HepG2 (cell line): Measurements from ENCODE around the gene LMNA. TPM values are rescaled to one million over a fixed set of nuclear protein-coding genes. Genes with fewer than 3 reads are reported as not detected.

Experiments used
- ATF7-NPFF ChIP-seq: sonication (generic); formaldehyde crosslinking; IDR thresholded peaks from 2 replicates; pipeline ENCODE4 v1.8.1; 2023; ENCODE audit warnings: mild to moderate bottlenecking, low read depth, missing genetic modification reagents, moderate library complexity
- ATRX ChIP-seq: sonication (generic); formaldehyde crosslinking; IDR thresholded peaks from 2 replicates; pipeline ENCODE4 v1.4.0; 2020; ENCODE audit warnings: missing genetic modification reagents, borderline replicate concordance
- CBX1 ChIP-seq: IDR thresholded peaks from one replicate; pipeline ENCODE4 v1.6.1; 2016; ENCODE audit warnings: antibody characterized with exemption, low read depth
- DMAP1 ChIP-seq: IDR thresholded peaks from 2 replicates; pipeline ENCODE4 v1.6.1; 2016
- ELF1 ChIP-seq: sonication (generic); formaldehyde crosslinking; IDR thresholded peaks from 2 replicates; pipeline ENCODE4 v1.4.0; 2020; ENCODE audit warnings: missing genetic modification reagents
- GLI4 ChIP-seq: sonication (generic); formaldehyde crosslinking; IDR thresholded peaks from 2 replicates; pipeline ENCODE4 v1.5.1; 2020; ENCODE audit warnings: missing genetic modification reagents, mild to moderate bottlenecking, moderate library complexity, borderline replicate concordance
- GZF1 ChIP-seq: sonication (generic); formaldehyde crosslinking; IDR thresholded peaks from 2 replicates; pipeline ENCODE4 v1.5.1; 2020; ENCODE audit warnings: mild to moderate bottlenecking, missing genetic modification reagents
- HOXA3 ChIP-seq: sonication (generic); formaldehyde crosslinking; IDR thresholded peaks from 2 replicates; pipeline ENCODE4 v1.5.0; 2020; ENCODE audit warnings: missing genetic modification reagents
- ISL2 ChIP-seq: sonication (generic); formaldehyde crosslinking; IDR thresholded peaks from 2 replicates; pipeline ENCODE4 v1.5.0; 2020; ENCODE audit warnings: missing genetic modification reagents
- KDM1A ChIP-seq: IDR thresholded peaks from 2 replicates; pipeline ENCODE4 v1.6.1; 2016; ENCODE audit warnings: missing compliant biosample characterization
- KMT2A ChIP-seq: sonication (generic); formaldehyde crosslinking; IDR thresholded peaks from 2 replicates; pipeline ENCODE4 v1.4.0; 2020; ENCODE audit warnings: missing genetic modification reagents
- MIER3 ChIP-seq: IDR thresholded peaks from 2 replicates; pipeline ENCODE4 v1.6.1; 2016; ENCODE audit warnings: missing compliant biosample characterization, borderline replicate concordance
- PLRG1 ChIP-seq: fragments of 450-650 bp; conservative IDR thresholded peaks from 2 replicates; pipeline ENCODE4 v1.6.1; 2016
- RXRB ChIP-seq: IDR thresholded peaks from 2 replicates; pipeline ENCODE4 v1.6.1; 2016; ENCODE audit warnings: borderline replicate concordance, missing genetic modification reagents, missing compliant biosample characterization
- SKI ChIP-seq: fragments of 450-650 bp; IDR thresholded peaks from one replicate; pipeline ENCODE4 v1.6.1; 2018; ENCODE audit warnings: mild to moderate bottlenecking; ENCODE audit not compliant: partially characterized antibody
- TOPORS ChIP-seq: sonication (generic); formaldehyde crosslinking; IDR thresholded peaks from 2 replicates; pipeline ENCODE4 v1.8.0; 2023; ENCODE audit warnings: mild to moderate bottlenecking, missing genetic modification reagents
- ZNF225 ChIP-seq: sonication (generic); formaldehyde crosslinking; IDR thresholded peaks from 2 replicates; pipeline ENCODE4 v1.4.0; 2020; ENCODE audit warnings: mild to moderate bottlenecking, missing genetic modification reagents
- ZNF468 ChIP-seq: sonication (generic); formaldehyde crosslinking; IDR thresholded peaks from 2 replicates; pipeline ENCODE4 v1.8.0; 2022; ENCODE audit warnings: mild to moderate bottlenecking, moderate library complexity, missing genetic modification reagents
- ZNF703 ChIP-seq: sonication (generic); formaldehyde crosslinking; IDR thresholded peaks from 2 replicates; pipeline ENCODE4 v1.5.1; 2020; ENCODE audit warnings: missing genetic modification reagents, mild to moderate bottlenecking, moderate library complexity, borderline replicate concordance
- ZNF782 ChIP-seq: sonication (generic); formaldehyde crosslinking; IDR thresholded peaks from 2 replicates; pipeline ENCODE4 v1.4.0; 2020; ENCODE audit warnings: missing genetic modification reagents, mild to moderate bottlenecking, borderline replicate concordance
- polyA plus RNA-seq, 8 experiments: library from polyadenylated mRNA; depleted of rRNA in 3 of 8; stranded (reverse) in 7 of 8; unstranded in 1 of 8; fragments of >200 nt; fragmentation: Illumina TruSeq in 4 of 8; extraction: Trizol in 4 of 8; gene quantifications; 2 replicates each; pipeline versions ENCODE4 v1.2.1 to v1.2.3, GENCODE V29; 2011 to 2016; ENCODE audit warnings: low read depth in 4 of 8, missing spikeins in 1 of 8, mixed read lengths in 1 of 8; ENCODE audit not compliant: insufficient read depth in 1 of 8
- total RNA-seq, 5 experiments: library from RNA; depleted of rRNA; stranded (reverse); fragments of >200 nt; fragmentation: Illumina TruSeq; extraction: Trizol; gene quantifications; 2 replicates each; pipeline ENCODE4 v1.2.3, GENCODE V29; 2016; ENCODE audit warnings: low read depth in 1 of 5
- TF ChIP-seq, protein P1 (sequence below): sonication (generic); formaldehyde crosslinking; IDR thresholded peaks from 2 replicates; pipeline ENCODE4 v1.8.0; 2022; ENCODE audit warnings: missing genetic modification reagents, mild to moderate bottlenecking, moderate library complexity, borderline replicate concordance
- TF ChIP-seq, protein P2 (sequence below): sonication (generic); formaldehyde crosslinking; IDR thresholded peaks from 2 replicates; pipeline ENCODE4 v1.5.1; 2020; ENCODE audit warnings: mild to moderate bottlenecking, missing genetic modification reagents, moderate library complexity
- TF ChIP-seq, protein P3 (sequence below): sonication (generic); formaldehyde crosslinking; IDR thresholded peaks from 2 replicates; pipeline ENCODE4 v1.5.1; 2020; ENCODE audit warnings: missing genetic modification reagents, mild to moderate bottlenecking, borderline replicate concordance
- TF ChIP-seq, protein P4 (sequence below): sonication (generic); formaldehyde crosslinking; conservative IDR thresholded peaks from 2 replicates; pipeline ENCODE4 v1.4.0; 2020; ENCODE audit warnings: missing genetic modification reagents

Gene LMNA
- total and polyA plus RNA-seq, 2 of the 13 experiments (the other 11 are each of a cell fraction or from before 2014, with no cell fraction given): 107 to 225 TPM

DNA sequence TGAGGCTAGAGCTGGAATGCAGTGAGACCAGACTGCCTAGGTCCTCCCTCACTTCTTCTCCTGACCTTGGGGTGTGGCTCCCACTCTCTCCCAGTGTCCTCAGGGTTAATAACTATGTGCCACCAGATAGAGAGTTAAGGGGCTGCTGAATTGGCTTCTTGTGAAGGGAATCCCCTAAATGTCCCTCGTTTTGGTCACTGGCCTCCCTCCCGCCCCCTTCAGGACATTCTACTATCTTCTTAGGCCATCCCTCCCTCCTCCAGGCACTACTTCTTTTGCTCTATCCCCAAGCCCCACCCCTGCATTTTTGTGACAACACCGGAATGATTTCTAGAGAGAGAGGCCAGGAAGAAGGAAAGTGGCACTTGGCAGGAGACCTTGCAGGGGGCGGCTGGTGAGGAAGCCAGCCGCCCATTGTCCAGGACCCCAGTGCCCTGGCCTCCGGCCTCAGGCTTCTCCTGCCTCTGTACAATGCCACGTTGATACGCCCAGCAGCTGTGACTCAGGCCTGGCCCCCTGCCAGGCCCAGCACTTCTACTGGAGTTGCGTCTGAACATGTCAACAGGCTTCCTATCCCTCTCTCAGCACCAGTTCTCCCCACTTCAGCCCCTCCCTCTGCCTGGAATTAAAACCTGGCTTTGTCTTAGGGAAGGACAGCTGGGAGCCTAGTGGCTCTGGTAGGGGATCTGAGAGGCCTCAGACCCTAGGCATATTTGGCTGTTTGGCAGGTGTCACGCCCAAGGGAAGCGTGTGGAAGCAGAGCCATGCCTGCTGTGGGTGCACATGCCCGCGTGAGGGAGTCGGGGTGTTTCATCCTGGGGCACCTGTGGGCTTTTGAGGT lies 9.1 kb downstream of the LMNA start (continued):
- TF ChIP-seq, protein P1, sequence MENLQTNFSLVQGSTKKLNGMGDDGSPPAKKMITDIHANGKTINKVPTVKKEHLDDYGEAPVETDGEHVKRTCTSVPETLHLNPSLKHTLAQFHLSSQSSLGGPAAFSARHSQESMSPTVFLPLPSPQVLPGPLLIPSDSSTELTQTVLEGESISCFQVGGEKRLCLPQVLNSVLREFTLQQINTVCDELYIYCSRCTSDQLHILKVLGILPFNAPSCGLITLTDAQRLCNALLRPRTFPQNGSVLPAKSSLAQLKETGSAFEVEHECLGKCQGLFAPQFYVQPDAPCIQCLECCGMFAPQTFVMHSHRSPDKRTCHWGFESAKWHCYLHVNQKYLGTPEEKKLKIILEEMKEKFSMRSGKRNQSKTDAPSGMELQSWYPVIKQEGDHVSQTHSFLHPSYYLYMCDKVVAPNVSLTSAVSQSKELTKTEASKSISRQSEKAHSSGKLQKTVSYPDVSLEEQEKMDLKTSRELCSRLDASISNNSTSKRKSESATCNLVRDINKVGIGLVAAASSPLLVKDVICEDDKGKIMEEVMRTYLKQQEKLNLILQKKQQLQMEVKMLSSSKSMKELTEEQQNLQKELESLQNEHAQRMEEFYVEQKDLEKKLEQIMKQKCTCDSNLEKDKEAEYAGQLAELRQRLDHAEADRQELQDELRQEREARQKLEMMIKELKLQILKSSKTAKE (CRISPR knock-in tag): no peak
- TF ChIP-seq GZF1 (CRISPR knock-in tag) (no peak), ZNF782 (no peak), PLRG1 (no peak), KMT2A (CRISPR knock-in tag) (peak; percentile 43; the same call in 1 of the 2 replicates), ZNF225 (CRISPR knock-in tag) (no peak; the same call in 1 of the 2 replicates), ATF7-NPFF (0 out of 2 replicates have a peak, but pooled peaks have one; percentile 26), GLI4 (CRISPR knock-in tag) (no peak), CBX1 (no peak), HOXA3 (CRISPR knock-in tag) (peak; percentile 58; the same call in 1 of the 2 replicates), KDM1A (CRISPR knock-in tag) (no peak), DMAP1 (CRISPR knock-in tag) (peak; percentile 65), SKI (no peak), RXRB (CRISPR knock-in tag) (peak; percentile 53; the same call in 1 of the 2 replicates), ATRX (CRISPR knock-in tag) (no peak), ELF1 (CRISPR knock-in tag) (peak; percentile 15; the same call in 1 of the 2 replicates), TOPORS (no peak), MIER3 (CRISPR knock-in tag) (peak; percentile 73; the same call in 1 of the 2 replicates), ZNF468 (CRISPR knock-in tag) (no peak), ISL2 (peak; percentile 54; the same call in 1 of the 2 replicates), ZNF703 (no peak)
- TF ChIP-seq, protein P2, sequence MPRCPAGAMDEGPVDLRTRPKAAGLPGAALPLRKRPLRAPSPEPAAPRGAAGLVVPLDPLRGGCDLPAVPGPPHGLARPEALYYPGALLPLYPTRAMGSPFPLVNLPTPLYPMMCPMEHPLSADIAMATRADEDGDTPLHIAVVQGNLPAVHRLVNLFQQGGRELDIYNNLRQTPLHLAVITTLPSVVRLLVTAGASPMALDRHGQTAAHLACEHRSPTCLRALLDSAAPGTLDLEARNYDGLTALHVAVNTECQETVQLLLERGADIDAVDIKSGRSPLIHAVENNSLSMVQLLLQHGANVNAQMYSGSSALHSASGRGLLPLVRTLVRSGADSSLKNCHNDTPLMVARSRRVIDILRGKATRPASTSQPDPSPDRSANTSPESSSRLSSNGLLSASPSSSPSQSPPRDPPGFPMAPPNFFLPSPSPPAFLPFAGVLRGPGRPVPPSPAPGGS: no peak
- TF ChIP-seq, protein P3, sequence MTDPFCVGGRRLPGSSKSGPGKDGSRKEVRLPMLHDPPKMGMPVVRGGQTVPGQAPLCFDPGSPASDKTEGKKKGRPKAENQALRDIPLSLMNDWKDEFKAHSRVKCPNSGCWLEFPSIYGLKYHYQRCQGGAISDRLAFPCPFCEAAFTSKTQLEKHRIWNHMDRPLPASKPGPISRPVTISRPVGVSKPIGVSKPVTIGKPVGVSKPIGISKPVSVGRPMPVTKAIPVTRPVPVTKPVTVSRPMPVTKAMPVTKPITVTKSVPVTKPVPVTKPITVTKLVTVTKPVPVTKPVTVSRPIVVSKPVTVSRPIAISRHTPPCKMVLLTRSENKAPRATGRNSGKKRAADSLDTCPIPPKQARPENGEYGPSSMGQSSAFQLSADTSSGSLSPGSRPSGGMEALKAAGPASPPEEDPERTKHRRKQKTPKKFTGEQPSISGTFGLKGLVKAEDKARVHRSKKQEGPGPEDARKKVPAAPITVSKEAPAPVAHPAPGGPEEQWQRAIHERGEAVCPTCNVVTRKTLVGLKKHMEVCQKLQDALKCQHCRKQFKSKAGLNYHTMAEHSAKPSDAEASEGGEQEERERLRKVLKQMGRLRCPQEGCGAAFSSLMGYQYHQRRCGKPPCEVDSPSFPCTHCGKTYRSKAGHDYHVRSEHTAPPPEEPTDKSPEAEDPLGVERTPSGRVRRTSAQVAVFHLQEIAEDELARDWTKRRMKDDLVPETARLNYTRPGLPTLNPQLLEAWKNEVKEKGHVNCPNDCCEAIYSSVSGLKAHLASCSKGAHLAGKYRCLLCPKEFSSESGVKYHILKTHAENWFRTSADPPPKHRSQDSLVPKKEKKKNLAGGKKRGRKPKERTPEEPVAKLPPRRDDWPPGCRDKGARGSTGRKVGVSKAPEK (CRISPR knock-in tag): no peak
- TF ChIP-seq, protein P4, sequence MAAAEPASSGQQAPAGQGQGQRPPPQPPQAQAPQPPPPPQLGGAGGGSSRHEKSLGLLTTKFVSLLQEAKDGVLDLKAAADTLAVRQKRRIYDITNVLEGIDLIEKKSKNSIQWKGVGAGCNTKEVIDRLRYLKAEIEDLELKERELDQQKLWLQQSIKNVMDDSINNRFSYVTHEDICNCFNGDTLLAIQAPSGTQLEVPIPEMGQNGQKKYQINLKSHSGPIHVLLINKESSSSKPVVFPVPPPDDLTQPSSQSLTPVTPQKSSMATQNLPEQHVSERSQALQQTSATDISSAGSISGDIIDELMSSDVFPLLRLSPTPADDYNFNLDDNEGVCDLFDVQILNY (CRISPR knock-in tag): no peak
